HCT116 (cell line): ENCODE measurements around the gene ARCN1. TPM values are rescaled to one million over a fixed set of nuclear protein-coding genes. Genes with fewer than 3 reads are reported as not detected.

Source experiments
- microRNA-seq: library from miRNA; unstranded; fragments of <30 nt; microRNA quantifications from one replicate; pipeline ENCODE4, GENCODE V29; 2016; ENCODE audit warnings: borderline number of aligned reads
- total RNA-seq: library from RNA; stranded (reverse); gene quantifications from one replicate; pipeline ENCODE4 v1.2.1, GENCODE V29; 2021; ENCODE audit not compliant: unreplicated experiment

The ARCN1 gene
- total RNA-seq, 1 experiment from 2014 or later, result 147 TPM

Small RNA genes within 50 kb of the gene (microRNA-seq; reads per million reads assigned to microRNA genes)
- not detected for gene MIR6716

Other genes with a start within 250 kb of the ARCN1 start
- gene CD3D, start 229.7 kb upstream of the ARCN1 start, total RNA-seq, result 1.0 TPM
- 0.20 TPM for gene CD3G, start 228.1 kb upstream of the ARCN1 start, total RNA-seq
- gene UBE4A, start 212.8 kb upstream of the ARCN1 start, total RNA-seq, result 49.9 TPM
- 205 TPM for gene ATP5MG, start 170.8 kb upstream of the ARCN1 start, total RNA-seq
- 50.4 TPM for gene KMT2A, start 135.9 kb upstream of the ARCN1 start, total RNA-seq
- 0.47 TPM for gene TTC36, start 44.9 kb upstream of the ARCN1 start, total RNA-seq
- 27.0 TPM for gene TMEM25, start 41.2 kb upstream of the ARCN1 start, total RNA-seq
- gene IFT46, start 6.5 kb upstream of the ARCN1 start, total RNA-seq, result 12.1 TPM
- gene PHLDB1, start 35.2 kb downstream of the ARCN1 start, total RNA-seq, result 36.2 TPM
- 0.15 TPM for gene TREH, start 107.2 kb downstream of the ARCN1 start, total RNA-seq
- 150 TPM for gene DDX6, start 218.8 kb downstream of the ARCN1 start, total RNA-seq